Pons (tissue), 1 donor: Measurements from ENCODE around the gene WDR72.
"Not testable (repeated sequence)": the region's sequence is repeated elsewhere in the genome, so short reads cannot be mapped to it uniquely, and the experiment has no call there.

ENCODE experiments used
- DNase-seq: peaks from one replicate; pipeline ENCODE4 v3.0.0-alpha.2; 2016; ENCODE audit warnings: low spot score

WDR72 gene

DNA sequence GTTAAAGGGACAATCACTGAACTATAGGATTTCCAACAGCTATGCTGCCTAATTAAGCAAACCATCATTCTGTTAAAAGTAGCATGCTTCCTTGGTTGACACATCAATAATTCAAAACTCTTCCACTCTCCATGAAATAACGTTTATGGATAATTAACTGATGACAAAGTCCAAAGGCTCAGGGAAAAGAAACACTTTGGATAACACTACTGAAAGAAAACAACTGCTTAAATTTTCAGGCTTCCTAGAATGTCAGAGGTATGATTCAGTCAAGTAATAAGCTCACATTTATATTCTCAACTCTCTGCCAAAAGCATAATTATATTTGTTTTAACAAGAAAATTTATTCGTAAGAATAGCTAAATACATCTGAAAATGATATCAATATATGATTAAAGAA is 49.6 kb downstream of the WDR72 start:
- DNase-seq, result no peak

DNA sequence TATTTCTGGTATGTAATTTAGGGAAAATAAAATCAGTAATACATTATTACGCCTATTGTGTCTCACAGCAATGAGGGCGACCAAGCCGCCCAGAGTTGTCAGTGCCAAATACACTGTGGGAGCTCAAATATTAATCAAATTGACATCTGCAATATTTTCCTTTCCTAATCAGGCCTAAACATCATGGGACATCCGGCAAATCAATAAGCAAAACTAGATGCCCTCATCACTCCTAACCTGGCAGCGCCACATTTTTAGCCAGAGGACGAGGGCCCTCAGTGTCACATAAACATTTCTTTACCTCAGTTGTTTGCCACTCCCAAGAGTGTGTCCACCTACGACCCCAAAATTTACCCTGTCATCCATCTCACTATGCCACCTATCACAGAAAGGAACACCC is 64.1 kb downstream of the WDR72 start:
- no peak for DNase-seq

DNA sequence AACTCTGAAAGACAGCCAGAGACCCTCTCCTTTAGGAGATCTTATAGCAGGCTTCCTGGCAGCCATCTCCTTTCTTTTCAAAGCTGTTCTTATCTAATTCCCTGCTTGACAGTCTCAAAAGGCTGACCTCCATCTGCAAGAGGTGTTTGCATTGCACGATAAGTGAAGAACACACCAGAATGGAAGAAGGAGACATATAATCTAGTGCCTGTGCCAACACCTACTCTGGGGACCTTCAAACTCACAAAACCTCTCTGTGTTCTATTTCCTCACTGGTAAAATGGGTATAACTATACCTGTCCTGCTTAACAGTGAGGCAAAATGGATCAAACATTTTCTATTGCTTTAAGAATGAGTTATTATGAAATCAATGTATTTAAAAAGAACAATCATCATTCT is 65.0 kb downstream of the WDR72 start:
- no peak for DNase-seq

- no peak for DNase-seq
Observed at GRCh38 chr15:53693729-53694475, 65.6 kb downstream of the WDR72 start.

DNA sequence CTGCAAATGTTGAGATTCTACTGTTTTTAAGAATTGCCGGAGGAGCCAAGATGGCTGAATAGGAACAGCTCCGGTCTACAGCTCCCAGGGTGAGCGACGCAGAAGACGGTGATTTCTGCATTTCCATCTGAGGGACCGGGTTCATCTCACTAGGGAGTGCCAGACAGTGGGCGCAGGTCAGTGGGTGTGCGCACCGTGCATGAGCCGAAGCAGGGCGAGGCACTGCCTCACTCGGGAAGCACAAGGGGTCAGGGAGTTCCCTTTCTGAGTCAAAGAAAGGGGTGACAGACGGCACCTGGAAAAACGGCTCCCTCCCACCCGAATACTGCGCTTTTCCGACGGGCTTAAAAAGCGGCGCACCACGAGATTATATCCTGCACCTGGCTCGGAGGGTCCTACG is 75.3 kb downstream of the WDR72 start:
- DNase-seq, result not testable (repeated sequence)

GRCh38 chr15:53681056-53681455 is 78.4 kb downstream of the WDR72 start:
- DNase-seq, result no peak

- no peak for DNase-seq
Observed at GRCh38 chr15:53675832-53676231, 83.6 kb downstream of the WDR72 start.

DNA sequence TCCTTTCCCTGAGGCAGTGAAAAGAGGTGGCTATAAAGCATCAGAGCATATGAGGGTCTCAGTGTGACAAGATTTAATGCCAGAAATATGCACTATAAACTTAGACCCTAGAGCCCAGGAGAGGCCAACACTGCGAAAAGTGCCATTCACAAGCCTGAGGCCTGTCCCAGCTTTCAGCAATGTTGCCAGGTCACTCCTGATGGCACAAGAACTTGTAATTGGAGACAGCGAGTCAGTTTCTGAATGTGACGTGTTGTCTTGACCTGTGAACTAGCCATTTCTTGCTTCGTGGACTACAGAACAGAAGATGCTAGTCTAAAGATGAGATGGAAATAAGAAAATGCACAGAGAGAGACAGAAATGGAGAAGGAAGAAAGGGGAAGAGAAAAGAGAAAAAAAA is 87.9 kb downstream of the WDR72 start:
- no peak for DNase-seq

DNA sequence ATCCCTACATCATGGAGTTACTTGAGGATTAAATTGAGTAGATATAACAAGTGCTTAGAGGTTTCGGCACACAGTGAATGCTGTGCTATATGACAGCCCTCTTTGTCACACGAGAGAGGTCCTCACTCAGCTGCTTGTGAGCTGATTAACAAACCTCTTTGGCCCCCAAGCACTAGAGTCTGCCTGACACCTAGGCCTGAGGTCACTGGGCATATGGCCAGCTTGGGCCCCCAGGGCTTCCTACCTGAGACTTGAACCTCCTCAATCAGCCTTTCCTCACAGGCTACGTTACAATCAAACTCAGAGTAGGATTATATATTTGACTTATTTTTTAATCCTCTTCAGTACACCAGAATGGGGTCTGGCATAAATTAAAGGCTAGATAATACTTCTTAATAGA is 88.8 kb downstream of the WDR72 start:
- no peak for DNase-seq

- DNase-seq, result no peak
Observed at GRCh38 chr15:53665930-53666329, 93.5 kb downstream of the WDR72 start.

DNA sequence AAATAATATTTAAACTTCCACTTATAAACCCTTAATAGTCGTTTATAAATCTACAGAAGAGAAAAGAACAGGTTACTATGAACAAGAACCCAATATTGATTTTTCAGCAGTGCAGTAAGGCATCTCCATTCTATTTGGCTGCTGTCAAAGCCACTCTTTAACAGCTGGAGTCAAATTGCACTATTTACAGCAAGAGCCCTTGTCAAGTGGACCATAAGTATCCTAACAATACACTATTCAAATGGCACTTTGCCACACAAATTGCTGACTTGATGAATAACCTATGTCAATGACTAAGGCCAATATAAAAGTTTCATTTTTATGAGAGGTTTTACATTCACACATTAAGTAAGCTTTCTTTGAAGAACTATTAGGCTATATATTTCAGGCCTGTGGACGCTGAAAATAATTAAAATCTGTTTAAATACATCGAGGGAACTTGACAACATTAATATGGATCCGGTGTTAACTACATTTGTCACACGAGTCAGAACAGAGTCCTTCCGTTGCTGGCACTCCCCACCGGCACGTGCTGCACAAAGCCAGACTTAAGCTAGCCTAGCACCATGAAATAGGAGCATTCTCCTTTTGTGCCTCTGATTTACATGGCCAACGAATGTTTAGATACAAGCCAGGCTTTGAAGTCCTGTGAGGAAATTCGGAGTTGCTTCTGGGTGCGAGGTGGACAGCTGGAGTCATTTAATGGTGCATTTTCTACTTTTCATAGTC is 100.5 kb downstream of the WDR72 start:
- no peak for DNase-seq

- DNase-seq, result no peak
Observed at GRCh38 chr15:53658255-53658654, 101.2 kb downstream of the WDR72 start.

GRCh38 chr15:53648934-53649333 is 110.5 kb downstream of the WDR72 start:
- no peak for DNase-seq

DNA sequence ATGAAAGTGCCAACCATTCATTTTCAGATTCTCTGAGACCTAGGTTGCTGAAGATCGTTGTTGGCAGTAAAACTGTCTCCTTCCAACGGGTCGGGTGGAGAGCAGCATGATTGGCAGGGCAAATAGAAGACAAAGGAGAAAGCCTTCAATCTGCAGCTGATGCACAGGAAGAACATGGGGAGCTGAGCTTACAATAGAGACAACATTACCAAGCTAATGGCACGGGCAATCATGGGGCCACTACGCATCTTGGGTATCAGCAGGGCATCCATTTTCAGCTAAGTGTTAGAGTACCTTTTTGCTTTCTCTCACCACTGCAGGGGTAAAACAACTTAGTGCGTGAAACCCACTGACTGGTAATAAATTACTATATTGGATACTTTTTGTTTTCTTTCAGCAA is 114.8 kb downstream of the WDR72 start:
- no peak for DNase-seq

DNA sequence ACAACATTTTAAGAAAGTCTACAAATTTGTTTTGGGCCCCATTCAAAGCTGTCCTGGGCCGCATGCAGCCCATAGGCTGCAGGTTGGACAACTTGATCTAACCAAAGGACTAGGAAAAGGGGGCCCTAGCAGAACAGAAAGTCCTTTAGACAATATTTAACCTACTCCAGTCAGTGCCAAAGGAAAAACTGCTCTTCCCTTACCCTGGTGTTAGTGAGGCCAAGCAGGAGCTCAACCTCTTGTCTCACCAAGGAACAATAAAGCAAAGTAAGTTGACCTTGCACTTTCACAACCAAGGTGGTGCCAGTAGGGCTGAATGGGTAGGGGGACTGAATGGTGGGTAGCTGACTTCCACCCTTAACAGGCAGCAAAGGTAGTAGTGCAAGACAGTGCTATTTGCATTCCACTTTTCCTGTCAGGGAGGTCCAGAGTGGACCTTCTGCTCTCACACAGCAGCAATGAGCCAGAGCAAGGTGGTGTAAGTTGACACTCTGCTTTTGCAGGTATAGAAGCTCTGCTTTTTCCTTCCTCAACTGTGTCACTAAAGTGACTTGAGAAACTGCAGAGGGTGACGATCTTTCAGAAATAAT is 124.9 kb downstream of the WDR72 start:
- no peak for DNase-seq

DNA sequence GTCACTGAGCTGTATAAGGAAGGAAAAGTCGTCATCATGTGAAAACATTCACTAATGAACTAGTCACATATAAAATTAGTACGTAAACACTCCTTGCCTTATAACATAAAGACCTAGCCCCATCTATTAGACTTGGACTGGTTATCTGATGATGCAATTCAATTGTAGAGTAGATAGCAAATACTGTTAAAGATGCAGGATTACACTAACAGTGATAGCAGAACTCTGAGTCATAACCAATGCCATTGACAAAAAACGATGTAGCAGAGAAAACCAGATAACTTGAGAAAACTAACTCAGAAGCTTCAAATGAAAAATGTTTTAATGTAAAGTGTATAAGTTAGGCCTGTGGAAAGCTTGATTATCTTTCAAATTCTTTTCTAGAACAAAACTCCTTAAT is 132.2 kb downstream of the WDR72 start:
- no peak for DNase-seq

- DNase-seq, result no peak
Observed at GRCh38 chr15:53625962-53626845, 133.3 kb downstream of the WDR72 start.

DNA sequence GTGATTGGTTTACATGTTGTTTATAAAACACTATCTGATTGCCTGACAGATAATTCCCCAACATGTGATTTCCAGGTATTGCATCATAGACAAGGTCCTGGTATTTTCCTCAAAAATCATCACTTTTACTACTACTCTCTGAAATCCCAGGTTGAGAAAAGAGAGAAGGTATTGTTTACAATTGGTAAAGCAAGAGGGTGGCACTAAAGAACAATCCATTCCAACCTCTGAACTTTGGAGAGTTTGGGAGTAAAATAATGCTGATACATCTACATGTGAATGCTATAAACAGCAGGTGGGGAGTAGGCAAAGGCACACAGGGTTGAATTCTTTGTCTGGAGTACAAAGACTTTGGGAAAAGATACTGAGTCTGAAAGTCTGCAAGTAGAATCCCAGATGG is 134.2 kb downstream of the WDR72 start:
- DNase-seq, result no peak

DNA sequence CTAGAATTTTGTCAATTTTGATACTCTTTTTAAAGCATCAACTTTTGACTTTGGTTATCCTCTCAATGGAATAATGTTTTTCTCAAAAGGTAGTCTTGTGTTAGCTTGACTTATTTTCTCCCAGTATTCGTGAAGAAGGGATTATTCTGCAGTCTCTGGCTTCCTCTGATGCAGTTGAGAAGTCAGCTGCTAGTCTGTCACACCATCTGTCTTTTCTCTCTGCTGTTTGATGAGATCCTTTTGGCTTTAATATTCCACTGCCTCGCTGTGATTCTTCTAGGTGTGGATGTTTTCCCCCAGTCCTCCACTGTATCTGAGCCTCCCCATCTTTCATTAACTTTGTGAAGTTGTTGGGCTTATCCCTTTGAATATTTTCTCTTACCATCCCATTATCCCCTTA is 141.0 kb downstream of the WDR72 start:
- peak; percentile 5 for DNase-seq

DNA sequence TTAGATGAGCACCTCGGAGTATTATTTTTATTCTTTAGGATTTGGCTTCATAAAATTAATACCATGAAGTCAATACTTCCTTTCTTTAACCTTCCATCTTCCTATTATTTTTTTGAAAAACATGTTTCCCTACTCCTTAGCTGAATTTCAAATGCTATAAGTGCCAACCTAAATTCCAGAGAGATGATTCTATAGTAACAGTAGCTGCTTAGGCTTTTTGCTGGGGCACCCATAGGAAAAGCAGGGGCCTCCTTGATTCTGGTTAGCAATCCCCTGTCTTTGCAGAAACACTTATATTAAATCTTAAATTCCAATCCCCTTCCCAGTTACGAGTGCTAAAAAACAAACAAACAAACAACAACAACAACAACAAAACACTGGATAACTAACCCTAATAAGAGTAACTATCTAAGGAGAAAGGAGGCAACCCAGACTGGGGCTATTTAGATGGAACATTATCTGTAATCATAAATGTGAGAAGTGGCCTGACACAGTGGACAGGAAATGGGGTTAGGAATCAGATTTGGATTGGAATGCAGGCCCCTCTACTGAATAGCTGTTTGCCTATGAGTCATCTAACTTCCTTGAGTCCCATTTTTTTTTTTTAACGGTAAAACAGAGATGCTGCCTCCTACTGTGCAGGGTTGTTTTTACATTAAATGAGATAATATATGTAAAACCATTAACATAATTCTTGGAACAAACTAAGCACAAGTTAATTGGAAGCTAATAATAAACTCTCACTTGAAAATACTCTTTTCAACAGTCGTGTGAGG is 148.1 kb downstream of the WDR72 start:
- DNase-seq, result no peak

DNA sequence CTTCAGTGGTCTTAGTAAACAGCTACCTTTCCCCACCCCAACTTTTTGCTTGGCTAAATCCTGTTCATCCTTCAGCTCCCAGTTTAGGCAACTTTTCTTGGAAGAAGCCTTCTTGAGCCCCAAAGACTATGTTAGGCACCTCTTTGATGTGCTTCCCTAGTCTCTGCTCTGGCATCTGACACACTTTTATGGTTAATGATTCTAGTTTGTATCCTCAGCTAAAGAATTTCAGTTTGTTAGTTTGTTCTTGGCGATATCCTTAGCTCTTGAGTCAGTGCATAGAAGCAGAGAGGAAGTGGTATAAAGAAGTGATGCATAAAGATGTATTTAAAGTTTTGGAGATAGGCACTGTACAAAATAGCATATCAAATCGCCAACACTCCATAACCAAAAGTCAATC is 168.4 kb downstream of the WDR72 start:
- DNase-seq, result no peak

- DNase-seq, result no peak
Observed at GRCh38 chr15:53590380-53590779, 169.1 kb downstream of the WDR72 start.
